Neural cell (in vitro differentiated cells): ENCODE results near the gene MTTP. TPM values are rescaled to one million over a fixed set of nuclear protein-coding genes. Genes with fewer than 3 reads are reported as not detected.

Experiments used
- H2AFZ ChIP-seq: fragments of 200-600, 300-800 bp; sonication (generic), shearing (Covaris generic); 2 replicates; pipeline ENCODE4 v1.6.0; 2014; ENCODE audit warnings: low read depth, mild to moderate bottlenecking, antibody characterized with exemption, low read length, moderate library complexity
- H3F3A ChIP-seq: fragments of 200-600 bp; shearing (Covaris generic); 2 replicates; pipeline ENCODE4 v1.6.1; 2016; ENCODE audit warnings: mild to moderate bottlenecking, moderate library complexity, mixed read lengths, antibody characterized with exemption, low read length; ENCODE audit not compliant: insufficient read depth, poor library complexity, severe bottlenecking
- H3K27ac ChIP-seq: fragments of 200-600, 300-800 bp; sonication (generic), shearing (Covaris generic); 2 replicates; pipeline ENCODE4 v1.5.1; 2014; ENCODE audit warnings: mild to moderate bottlenecking, low read length, moderate library complexity
- H3K27me3 ChIP-seq: fragments of 300-800, 200-600 bp; sonication (generic), shearing (Covaris generic); 2 replicates; pipeline ENCODE4 v1.6.0; 2014; ENCODE audit warnings: mild to moderate bottlenecking, low read depth, low read length, moderate library complexity; ENCODE audit not compliant: insufficient read depth
- H3K36me3 ChIP-seq: fragments of 300-800, 200-600 bp; sonication (generic), shearing (Covaris generic); 2 replicates; pipeline ENCODE4 v1.5.1; 2014; ENCODE audit warnings: mild to moderate bottlenecking, antibody characterized with exemption, low read length, moderate library complexity; ENCODE audit not compliant: insufficient read depth
- H3K4me2 ChIP-seq: fragments of 300-800, 200-600 bp; sonication (generic), shearing (Covaris generic); 2 replicates; pipeline ENCODE4 v1.6.0; 2014; ENCODE audit warnings: mild to moderate bottlenecking, low read length
- H3K4me3 ChIP-seq: fragments of 300-800, 200-600 bp; sonication (generic), shearing (Covaris generic); 2 replicates; pipeline ENCODE4 v1.5.1; 2014; ENCODE audit warnings: mild to moderate bottlenecking, low read length, moderate library complexity
- H3K79me2 ChIP-seq: fragments of 200-600 bp; shearing (Covaris generic); replicated peaks from 2 replicates; pipeline ENCODE4 v1.6.0; 2014; ENCODE audit warnings: mild to moderate bottlenecking, low read length, moderate library complexity; ENCODE audit not compliant: insufficient read depth
- H3K9ac ChIP-seq: fragments of 300-800, 200-600 bp; sonication (generic), shearing (Covaris generic); 2 replicates; pipeline ENCODE4 v1.6.1; 2016; ENCODE audit warnings: mild to moderate bottlenecking, low read length, mixed read lengths
- H3K9me2 ChIP-seq: fragments of 200-600 bp; shearing (Covaris generic); 2 replicates; pipeline ENCODE4 v1.6.1; 2016; ENCODE audit warnings: mild to moderate bottlenecking, low read length, mixed read lengths; ENCODE audit not compliant: insufficient read depth
- H3K9me3 ChIP-seq: fragments of 200-600, 300-800 bp; sonication (generic), shearing (Covaris generic); 2 replicates; pipeline ENCODE4 v1.6.1; 2016; ENCODE audit warnings: mild to moderate bottlenecking, mixed run types, low read length, moderate library complexity, mixed read lengths
- H4K20me1 ChIP-seq: fragments of 200-600 bp; shearing (Covaris generic); 2 replicates; pipeline ENCODE4 v1.6.1; 2016; ENCODE audit warnings: mild to moderate bottlenecking, mixed run types; ENCODE audit not compliant: insufficient read depth
- CTCF ChIP-seq: fragments of 450-650 bp; IDR thresholded peaks from 2 replicates; pipeline ENCODE4 v1.5.1; 2014; ENCODE audit warnings: antibody characterized with exemption, mild to moderate bottlenecking, moderate library complexity; ENCODE audit not compliant: poor library complexity, severe bottlenecking
- EP300 ChIP-seq: fragments of 450-650 bp; conservative IDR thresholded peaks from 2 replicates; pipeline ENCODE4 v1.6.1; 2014; ENCODE audit warnings: antibody characterized with exemption, mild to moderate bottlenecking, moderate library complexity; ENCODE audit not compliant: poor library complexity, severe bottlenecking
- EZH2 ChIP-seq: fragments of 200-600, 300-800 bp; shearing (Covaris generic), sonication (generic); IDR thresholded peaks from 2 replicates; pipeline ENCODE4 v1.6.1; 2014; ENCODE audit warnings: antibody characterized with exemption, low read length, borderline replicate concordance, mild to moderate bottlenecking; ENCODE audit not compliant: insufficient read depth, poor library complexity, severe bottlenecking
- MXI1 ChIP-seq: fragments of 450-650 bp; conservative IDR thresholded peaks from 2 replicates; pipeline ENCODE4 v1.6.1; 2014; ENCODE audit warnings: antibody characterized with exemption, mild to moderate bottlenecking; ENCODE audit not compliant: poor library complexity, severe bottlenecking
- POLR2AphosphoS5 ChIP-seq: IDR thresholded peaks from 2 replicates; pipeline ENCODE4 v1.6.1; 2012
- RAD21 ChIP-seq: fragments of 450-650 bp; conservative IDR thresholded peaks from 2 replicates; pipeline ENCODE4 v1.6.1; 2014; ENCODE audit warnings: antibody characterized with exemption, mild to moderate bottlenecking, moderate library complexity
- REST ChIP-seq: IDR thresholded peaks from 2 replicates; pipeline ENCODE4 v1.6.1; 2012; ENCODE audit warnings: borderline replicate concordance
- SMC3 ChIP-seq: fragments of 450-650 bp; conservative IDR thresholded peaks from 2 replicates; pipeline ENCODE4 v1.6.1; 2014; ENCODE audit warnings: antibody characterized with exemption, mild to moderate bottlenecking, moderate library complexity; ENCODE audit not compliant: poor library complexity
- TAF1 ChIP-seq: IDR thresholded peaks from 2 replicates; pipeline ENCODE4 v1.6.1; 2012; ENCODE audit warnings: low read depth
- polyA plus RNA-seq: library from polyadenylated mRNA; depleted of rRNA; stranded (reverse); fragments of >200 nt; gene quantifications from 2 replicates; pipeline ENCODE4 v1.2.3, GENCODE V29; 2014

Gene MTTP
- polyA plus RNA-seq, 1 donor from 2014 or later: 1.2 TPM

- H3K4me3 ChIP-seq: no peak overlapping the region
- H3K9ac ChIP-seq: no peak overlapping the region
- H3F3A ChIP-seq: no peaks in the 10 kb centered on the region
- no peak overlapping the region for H3K4me2 ChIP-seq
- no peak for TF ChIP-seq REST
- TF ChIP-seq TAF1: no peak
- no peak for TF ChIP-seq EZH2
- TF ChIP-seq RAD21: no peak
- TF ChIP-seq POLR2AphosphoS5: no peak
- no peak for TF ChIP-seq MXI1
- no peak for TF ChIP-seq CTCF
- no peak for TF ChIP-seq EP300
- TF ChIP-seq SMC3: no peak
- no peaks in the 10 kb centered on the region for H3K9me2 ChIP-seq
- no peak overlapping the region for H2AFZ ChIP-seq
- no peaks in the 10 kb centered on the region for H3K27me3 ChIP-seq
- H3K27ac ChIP-seq: no peak overlapping the region
- no peaks in the 10 kb centered on the region for H4K20me1 ChIP-seq
- H3K79me2 ChIP-seq: no peaks in the 10 kb centered on the region
- H3K9me3 ChIP-seq: no peaks in the 10 kb centered on the region
- no peaks in the 10 kb centered on the region for H3K36me3 ChIP-seq
Measured at GRCh38 chr4:99668472-99668871, 93.8 kb downstream of the MTTP start.

- Histone ChIP-seq H3K27ac (no peak overlapping the region), H2AFZ (no peak overlapping the region), H3K4me2 (no peak overlapping the region), H3K79me2 (no peaks in the 10 kb centered on the region), H3K36me3 (no peaks in the 10 kb centered on the region), H4K20me1 (no peaks in the 10 kb centered on the region), H3F3A (no peaks in the 10 kb centered on the region), H3K27me3 (no peaks in the 10 kb centered on the region), H3K9ac (no peak overlapping the region), H3K9me2 (no peaks in the 10 kb centered on the region), H3K4me3 (no peak overlapping the region), H3K9me3 (no peaks in the 10 kb centered on the region)
- TF ChIP-seq RAD21 (no peak), TAF1 (no peak), POLR2AphosphoS5 (no peak), SMC3 (no peak), CTCF (no peak), REST (no peak), MXI1 (no peak), EP300 (no peak), EZH2 (no peak)
Measured at GRCh38 chr4:99669084-99669483, 94.5 kb downstream of the MTTP start.
